Measurements from ENCODE around the gene GCK. TPM values are rescaled to one million over a fixed set of nuclear protein-coding genes. Genes with fewer than 3 reads are reported as not detected.
A peak's percentile ranks its signal among the peaks of the same experiment; 100 is the strongest.
"Not testable (repeated sequence)": the region's sequence is repeated elsewhere in the genome, so short reads cannot be mapped to it uniquely, and the experiment has no call there.

The GCK gene
- total and polyA plus RNA-seq, 2 experiments from 2014 or later, result 1.7 to 2.5 TPM

- no peaks in the 10 kb centered on the region for H3K36me3 ChIP-seq (replicated peaks; ENCODE audit: insufficient read depth, low read depth)
- WGBS (ENCODE audit: low lambda C conversion rate, missing lambda C conversion rate), result 97% methylated on average over 5 of the region's 5 CpGs
- peaks cover 46% of the 10 kb centered on the region for H3K79me2 ChIP-seq
Observed at GRCh38 chr7:44206008-44206407, 16.8 kb upstream of the GCK start.

GRCh38 chr7:44201813-44202212, 12.6 kb upstream of the GCK start:
- Histone ChIP-seq H3K4me3 (peak overlapping the region; percentile 80), H2AFZ (no peak overlapping the region), H4K20me1 (ENCODE audit: insufficient read depth, poor library complexity, severe bottlenecking) (peaks cover 22% of the 10 kb centered on the region), H3K9me3 (ENCODE audit: low read depth) (no peaks in the 10 kb centered on the region), H3K27ac (peak overlapping the region; percentile 87), H3K4me2 (peak overlapping the region; percentile 85), H3K79me2 (peaks cover 47% of the 10 kb centered on the region), H3K9me2 (replicated peaks; ENCODE audit: insufficient read depth) (no peaks in the 10 kb centered on the region), H3K36me3 (replicated peaks; ENCODE audit: insufficient read depth, low read depth) (no peaks in the 10 kb centered on the region), H3K4me1 (ENCODE audit: insufficient read depth) (peaks cover 8% of the 10 kb centered on the region), H3K27me3 (no peaks in the 10 kb centered on the region)
- WGBS (ENCODE audit: low lambda C conversion rate, missing lambda C conversion rate), result 12% methylated on average over 8 of the region's 8 CpGs
- no peak for DNase-seq (ENCODE audit: low spot score)
- TF ChIP-seq EZH2phosphoT487 (IDR thresholded peaks at IDR 0.05; ENCODE audit: low read depth, severe bottlenecking, unreplicated experiment) (no peak), CTCF (IDR thresholded peaks at IDR 0.05; ENCODE audit: poor library complexity) (no peak), EZH2 (IDR thresholded peaks at IDR 0.05; ENCODE audit: borderline replicate concordance) (no peak)

More at GRCh38 chr7:44206008-44206407, 16.8 kb upstream of the GCK start:
- H3K27ac ChIP-seq, result no peak overlapping the region
- no peak for DNase-seq (ENCODE audit: low spot score)
- no peaks in the 10 kb centered on the region for H3K27me3 ChIP-seq
- H3K4me2 ChIP-seq, result no peak overlapping the region
- peaks cover 22% of the 10 kb centered on the region for H4K20me1 ChIP-seq (ENCODE audit: insufficient read depth, poor library complexity, severe bottlenecking)
- H3K9me2 ChIP-seq (replicated peaks; ENCODE audit: insufficient read depth), result no peaks in the 10 kb centered on the region
- TF ChIP-seq EZH2 (IDR thresholded peaks at IDR 0.05; ENCODE audit: borderline replicate concordance) (no peak), CTCF (IDR thresholded peaks at IDR 0.05; ENCODE audit: poor library complexity) (no peak), EZH2phosphoT487 (IDR thresholded peaks at IDR 0.05; ENCODE audit: low read depth, severe bottlenecking, unreplicated experiment) (no peak)
- no peaks in the 10 kb centered on the region for H3K9me3 ChIP-seq (ENCODE audit: low read depth)
- H3K4me3 ChIP-seq, result no peak overlapping the region
- peaks cover 8% of the 10 kb centered on the region for H3K4me1 ChIP-seq (ENCODE audit: insufficient read depth)
- no peak overlapping the region for H2AFZ ChIP-seq

GRCh38 chr7:44200699-44201461, 11.6 kb upstream of the GCK start, which contains the start of gene YKT6:
YKT6 (plus strand) TSS chr7:44200978; CDS start chr7:44201136, 158 bp downstream.
- DNase-seq (ENCODE audit: low spot score), result peak; percentile 97
- no peaks in the 10 kb centered on the region for H3K9me2 ChIP-seq (replicated peaks; ENCODE audit: insufficient read depth)
- peak within 1 kb of the TSS; percentile 80 for H3K4me3 ChIP-seq
- H3K27ac ChIP-seq, result peak within 1 kb of the TSS; percentile 87
- H3K9me3 ChIP-seq (ENCODE audit: low read depth), result no peaks in the 10 kb centered on the region
- peaks cover 47% of the 10 kb centered on the region for H3K79me2 ChIP-seq
- H4K20me1 ChIP-seq (ENCODE audit: insufficient read depth, poor library complexity, severe bottlenecking), result peaks cover 22% of the 10 kb centered on the region
- 1% methylated on average over 50 of the region's 58 CpGs for WGBS (ENCODE audit: low lambda C conversion rate, missing lambda C conversion rate)
- TF ChIP-seq CTCF (IDR thresholded peaks at IDR 0.05; ENCODE audit: poor library complexity), result peak; percentile 50
- no peak for TF ChIP-seq EZH2phosphoT487 (IDR thresholded peaks at IDR 0.05; ENCODE audit: low read depth, severe bottlenecking, unreplicated experiment)
- no peak for TF ChIP-seq EZH2 (IDR thresholded peaks at IDR 0.05; ENCODE audit: borderline replicate concordance)
- H3K4me1 ChIP-seq (ENCODE audit: insufficient read depth), result peaks cover 8% of the 10 kb centered on the region
- H2AFZ ChIP-seq, result peak within 1 kb of the TSS; percentile 58
- H3K27me3 ChIP-seq, result no peaks in the 10 kb centered on the region
- H3K4me2 ChIP-seq, result peak within 1 kb of the TSS; percentile 85
- H3K36me3 ChIP-seq (replicated peaks; ENCODE audit: insufficient read depth, low read depth), result no peaks in the 10 kb centered on the region

GRCh38 chr7:44200163-44200562, 10.9 kb upstream of the GCK start:
- not testable (repeated sequence) for H3K9me2 ChIP-seq (replicated peaks; ENCODE audit: insufficient read depth); H3K4me3 ChIP-seq; H3K27me3 ChIP-seq; H3K4me2 ChIP-seq; H3K4me1 ChIP-seq (ENCODE audit: insufficient read depth); H3K9me3 ChIP-seq (ENCODE audit: low read depth); DNase-seq (ENCODE audit: low spot score); H3K27ac ChIP-seq; H2AFZ ChIP-seq; H3K36me3 ChIP-seq (replicated peaks; ENCODE audit: insufficient read depth, low read depth)
- WGBS (ENCODE audit: low lambda C conversion rate, missing lambda C conversion rate), result no CpG with 5 or more reads among the region's 3 CpGs
- peaks cover 22% of the 10 kb centered on the region for H4K20me1 ChIP-seq (ENCODE audit: insufficient read depth, poor library complexity, severe bottlenecking)
- H3K79me2 ChIP-seq, result peaks cover 40% of the 10 kb centered on the region
